Measurements from ENCODE around the gene TCERG1L.
"Not testable (repeated sequence)": the region's sequence is repeated elsewhere in the genome, so short reads cannot be mapped to it uniquely, and the experiment has no call there.

Gene TCERG1L

GRCh38 chr10:131248376-131249165, 63.0 kb downstream of the TCERG1L start:
- DNase-seq = no peak

GRCh38 chr10:131247873-131248272, 63.6 kb downstream of the TCERG1L start:
- DNase-seq = no peak

GRCh38 chr10:131246775-131247174, 64.7 kb downstream of the TCERG1L start:
- no peak for DNase-seq

- no peak for DNase-seq
Measured at GRCh38 chr10:131246089-131246488, 65.4 kb downstream of the TCERG1L start.

GRCh38 chr10:131245475-131246059, 66.0 kb downstream of the TCERG1L start:
- no peak for DNase-seq

GRCh38 chr10:131244836-131245235, 66.7 kb downstream of the TCERG1L start:
- no peak for DNase-seq

- no peak for DNase-seq
Measured at GRCh38 chr10:131243076-131243475, 68.4 kb downstream of the TCERG1L start.

- no peak for DNase-seq
Measured at GRCh38 chr10:131242007-131242406, 69.5 kb downstream of the TCERG1L start.

- no peak for DNase-seq
Measured at GRCh38 chr10:131240691-131241090, 70.8 kb downstream of the TCERG1L start.

- no peak for DNase-seq
Measured at GRCh38 chr10:131239926-131240325, 71.6 kb downstream of the TCERG1L start.

GRCh38 chr10:131239450-131239849, 72.1 kb downstream of the TCERG1L start:
- no peak for DNase-seq

GRCh38 chr10:131238669-131239280, 72.7 kb downstream of the TCERG1L start:
- no peak for DNase-seq

GRCh38 chr10:131237991-131238651, 73.4 kb downstream of the TCERG1L start:
- DNase-seq = no peak

GRCh38 chr10:131234606-131235005, 76.9 kb downstream of the TCERG1L start:
- not testable (repeated sequence) for DNase-seq

- no peak for DNase-seq
Measured at GRCh38 chr10:131233611-131234258, 77.8 kb downstream of the TCERG1L start.

- DNase-seq = no peak
Measured at GRCh38 chr10:131231965-131232541, 79.5 kb downstream of the TCERG1L start.

GRCh38 chr10:131231323-131231964, 80.1 kb downstream of the TCERG1L start:
- DNase-seq = no peak

GRCh38 chr10:131230641-131231322, 80.7 kb downstream of the TCERG1L start:
- no peak for DNase-seq

- DNase-seq = no peak
Measured at GRCh38 chr10:131230166-131230565, 81.4 kb downstream of the TCERG1L start.

GRCh38 chr10:131227163-131227740, 84.3 kb downstream of the TCERG1L start:
- DNase-seq = no peak
